Lung (tissue), 12 donors: ENCODE results near the gene TMEM95. TPM values are rescaled to one million over a fixed set of nuclear protein-coding genes. Genes with fewer than 3 reads are reported as not detected.

Source experiments
- ATAC-seq: fragments of 200-7000 bp; cut with Tn5 transposase; one replicate; pipeline ENCODE4 v1.9.1; 2020; ENCODE audit warnings: moderate number of reproducible peaks; ENCODE audit not compliant: insufficient read depth, low FRiP score
- DNase-seq, 3 donors: peaks; one replicate each; pipeline ENCODE4 v3.0.0-alpha.2; 2013 to 2017
- H3K27ac ChIP-seq, 2 donors: one replicate each; pipeline ENCODE4 v1.5.1; 2013; ENCODE audit warnings: mild to moderate bottlenecking in 2 of 2, moderate library complexity in 2 of 2, control low read depth in 1 of 2, inconsistent platforms in 1 of 2, low read depth in 1 of 2, low read length in 1 of 2
- H3K27me3 ChIP-seq, 3 donors: one replicate each; pipeline ENCODE4 v1.5.1; 2013; ENCODE audit warnings: low read length in 2 of 3; ENCODE audit not compliant: control insufficient read depth in 3 of 3, insufficient read depth in 3 of 3
- H3K36me3 ChIP-seq, 4 donors: one replicate each; pipeline ENCODE4 v1.5.1; 2013; ENCODE audit warnings: low read length in 4 of 4, mild to moderate bottlenecking in 1 of 4, moderate library complexity in 1 of 4; ENCODE audit not compliant: control insufficient read depth in 4 of 4, insufficient read depth in 4 of 4
- H3K4me1 ChIP-seq, 5 donors: one replicate each; pipeline ENCODE4 v1.5.1; 2013; ENCODE audit warnings: low read length in 5 of 5, mild to moderate bottlenecking in 2 of 5, moderate library complexity in 1 of 5; ENCODE audit not compliant: control insufficient read depth in 5 of 5, insufficient read depth in 5 of 5
- H3K4me3 ChIP-seq: one replicate; pipeline ENCODE4 v1.5.1; 2013; ENCODE audit warnings: mild to moderate bottlenecking, control low read depth, moderate library complexity
- H3K9ac ChIP-seq, 2 donors: one replicate each; pipeline ENCODE4 v1.5.1; 2013; ENCODE audit warnings: low read length in 2 of 2, control low read depth in 1 of 2; ENCODE audit not compliant: insufficient read depth in 1 of 2
- H3K9me3 ChIP-seq, 4 donors: one replicate each; pipeline ENCODE4 v1.5.1; 2013; ENCODE audit warnings: low read length in 3 of 4, mild to moderate bottlenecking in 1 of 4, moderate library complexity in 1 of 4; ENCODE audit not compliant: control insufficient read depth in 4 of 4, insufficient read depth in 3 of 4
- CTCF ChIP-seq: IDR thresholded peaks from 2 replicates; pipeline ENCODE4 v1.5.1; 2012; ENCODE audit warnings: mild to moderate bottlenecking; ENCODE audit errors: control extremely low read depth, extremely low read depth
- WGBS, 2 donors: extraction: QIAGEN DNeasy Blood & Tissue Kit; methylation state at CpG; one replicate each; pipeline ENCODE4 v1.1.7; 2013; 5-methylcytosine and 5-hydroxymethylcytosine counted together
- polyA plus RNA-seq, 2 donors: library from polyadenylated mRNA; stranded (reverse); fragments of 200-250 nt; gene quantifications; one replicate each; pipeline ENCODE4 v1.2.1, GENCODE V29; 2013
- total RNA-seq, 2 donors: library from RNA; depleted of rRNA in 1 of 2; stranded (reverse); fragments of >200 nt in 1 of 2; gene quantifications; one replicate each; pipeline ENCODE4 v1.2.1, GENCODE V29; 2014 to 2021
- donor health status: control.
- donor health status: control.
- donor health status: Bipolar disorder and iron deficiency.
- donor health status: healthy.
- donor health status: DM: yes; HTN: yes; CAD: no.

The TMEM95 gene
- total and polyA plus RNA-seq, 4 donors: not detected

- 94 to 98% methylated on average over 13 of the region's 13 CpGs for WGBS, 2 donors
- Histone ChIP-seq H3K9ac (no peak overlapping the region), H3K27ac (no peak overlapping the region), H3K4me3 (no peak overlapping the region), H3K4me1 (peaks cover 4 to 15% (median 6%) of the 10 kb centered on the region in 5 donors), H3K36me3 (peaks cover 12 to 59% (median 37%) of the 10 kb centered on the region in 4 donors), H3K27me3 (no peaks in the 10 kb centered on the region), H3K9me3 (no peaks in the 10 kb centered on the region)
- DNase-seq (no peak), ATAC-seq (no peak)
- no peak for TF ChIP-seq CTCF
Observed at GRCh38 chr17:7318121-7318860, 36.7 kb upstream of the TMEM95 start.

GRCh38 chr17:7321466-7321865 is 33.5 kb upstream of the TMEM95 start:
- peaks cover 12 to 73% (median 35%) of the 10 kb centered on the region in 4 donors for H3K36me3 ChIP-seq
- no peak overlapping the region for H3K9ac ChIP-seq
- DNase-seq: no peak

GRCh38 chr17:7322520-7323194 is 32.3 kb upstream of the TMEM95 start:
- Histone ChIP-seq H3K36me3 (peaks cover 12 to 68% (median 31%) of the 10 kb centered on the region in 4 donors), H3K27ac (no peak overlapping the region), H3K9ac (no peak overlapping the region), H3K9me3 (no peaks in the 10 kb centered on the region), H3K4me3 (no peak overlapping the region), H3K4me1 (peaks cover 0 to 2% (median 0%) of the 10 kb centered on the region in 5 donors), H3K27me3 (no peaks in the 10 kb centered on the region)
- WGBS, 2 donors: 94 to 96% methylated on average over 22 of the region's 22 CpGs
- ATAC-seq (no peak), DNase-seq (no peak)
- no peak for TF ChIP-seq CTCF

More at GRCh38 chr17:7321466-7321865, 33.5 kb upstream of the TMEM95 start:
- Histone ChIP-seq H3K4me3 (no peak overlapping the region), H3K9me3 (no peaks in the 10 kb centered on the region), H3K27me3 (no peaks in the 10 kb centered on the region), H3K27ac (no peak overlapping the region), H3K4me1 (no peaks in the 10 kb centered on the region)
- WGBS, 2 donors: 93 to 98% methylated on average over 15 of the region's 15 CpGs
- TF ChIP-seq CTCF: no peak
- ATAC-seq: no peak
